Keratinocyte (primary cell): ENCODE data around the gene SDK2. TPM values are rescaled to one million over a fixed set of nuclear protein-coding genes. Genes with fewer than 3 reads are reported as not detected.
A peak's percentile ranks its signal among the peaks of the same experiment; 100 is the strongest.

Experiments
- DNase-seq: peaks from one replicate; pipeline ENCODE4 v3.0.0-alpha.2; 2011; ENCODE audit warnings: low read depth, missing footprints, low spot score
- FAIRE-seq: peaks from 2 replicates; lab custom pipeline; 2011; peaks lifted over from hg19 to GRCh38; lab: Jason Lieb, UNC
- H2AFZ ChIP-seq: 2 replicates; pipeline ENCODE4 v1.6.0; 2012; ENCODE audit warnings: low read length, control low read depth, inconsistent platforms; ENCODE audit not compliant: control insufficient read depth
- H3K27ac ChIP-seq: 2 replicates; pipeline ENCODE4 v1.5.1; 2011; ENCODE audit warnings: low read length; ENCODE audit not compliant: control insufficient read depth, insufficient read depth
- H3K27me3 ChIP-seq: 3 replicates; pipeline ENCODE4 v1.6.0; 2011; ENCODE audit warnings: low read length; ENCODE audit not compliant: control insufficient read depth, insufficient read depth; ENCODE audit errors: extremely low read depth
- H3K36me3 ChIP-seq, 2 experiments: 2 replicates in 1 of 2; 3 replicates in 1 of 2; pipeline ENCODE4 v1.5.1; 2011; ENCODE audit warnings: low read length in 2 of 2, mild to moderate bottlenecking in 1 of 2; ENCODE audit not compliant: control insufficient read depth in 2 of 2, insufficient read depth in 2 of 2; ENCODE audit errors: extremely low read depth in 1 of 2
- H3K4me1 ChIP-seq: 3 replicates; pipeline ENCODE4 v1.5.1; 2011; ENCODE audit warnings: low read length; ENCODE audit not compliant: control insufficient read depth, insufficient read depth; ENCODE audit errors: extremely low read depth
- H3K4me2 ChIP-seq: 3 replicates; pipeline ENCODE4 v1.6.0; 2011; ENCODE audit warnings: low read depth, low read length; ENCODE audit not compliant: control insufficient read depth, insufficient read depth; ENCODE audit errors: extremely low read depth
- H3K4me3 ChIP-seq, 3 experiments: fragments of 200-600 bp in 1 of 3; sonication (generic) in 1 of 3; 2 replicates in 2 of 3; 3 replicates in 1 of 3; pipeline ENCODE4 v1.5.1; 2011 to 2016; ENCODE audit warnings: low read length in 3 of 3, mild to moderate bottlenecking in 3 of 3, control low read depth in 2 of 3, inconsistent platforms in 1 of 3, low read depth in 1 of 3, mixed read lengths in 1 of 3, mixed run types in 1 of 3, moderate library complexity in 1 of 3; ENCODE audit not compliant: control insufficient read depth in 2 of 3, insufficient read depth in 2 of 3; ENCODE audit errors: extremely low read depth in 1 of 3
- H3K79me2 ChIP-seq: 2 replicates; pipeline ENCODE4 v1.6.0; 2012; ENCODE audit warnings: low read length; ENCODE audit not compliant: control insufficient read depth, insufficient read depth
- H3K9ac ChIP-seq: 3 replicates; pipeline ENCODE4 v1.6.0; 2011; ENCODE audit warnings: low read length; ENCODE audit not compliant: control insufficient read depth, insufficient read depth; ENCODE audit errors: extremely low read depth
- H3K9me1 ChIP-seq: 3 replicates; pipeline ENCODE4 v1.6.0; 2011; ENCODE audit warnings: low read length; ENCODE audit not compliant: control insufficient read depth, insufficient read depth; ENCODE audit errors: extremely low read depth
- H3K9me3 ChIP-seq: 2 replicates; pipeline ENCODE4 v1.5.1; 2012; ENCODE audit warnings: low read depth, low read length; ENCODE audit not compliant: control insufficient read depth
- H4K20me1 ChIP-seq: 3 replicates; pipeline ENCODE4 v1.6.0; 2011; ENCODE audit warnings: low read length; ENCODE audit not compliant: control insufficient read depth, insufficient read depth; ENCODE audit errors: extremely low read depth
- EZH2 ChIP-seq: IDR thresholded peaks from one replicate; pipeline ENCODE4 v1.6.1; 2012; ENCODE audit warnings: inconsistent platforms, mild to moderate bottlenecking, low read length, moderate library complexity
- dilution Hi-C: fragments of 300-500 bp; cut with MboI; formaldehyde crosslinking; loops from one replicate; pipeline ENCODE4 v1.7.0; 2020; ENCODE audit warnings: low sequenced_read_pairs; ENCODE audit not compliant: extremely low pct_ligation_motif_present
- polyA plus RNA-seq, 5 experiments: library from polyadenylated mRNA; depleted of rRNA in 3 of 5; stranded (reverse) in 3 of 5; stranded (forward) in 1 of 5; unstranded in 1 of 5; fragments of >200 nt; gene quantifications; 1 replicate in 1 of 5; 2 replicates in 3 of 5; 3 replicates in 1 of 5; pipeline versions ENCODE4 v1.2.1 to v1.2.3, GENCODE V29; 2011 to 2012; ENCODE audit warnings: missing spikeins in 2 of 5, low read depth in 1 of 5, low replicate concordance in 1 of 5
- TF ChIP-seq, protein P1 (sequence below), 3 experiments: IDR thresholded peaks in 1 of 3; conservative IDR thresholded peaks in 1 of 3; optimal IDR thresholded peaks in 1 of 3; 2 replicates in 2 of 3; 3 replicates in 1 of 3; pipeline versions ENCODE3 to v1.5.1; 2011; ENCODE audit warnings: low read length in 3 of 3, mild to moderate bottlenecking in 3 of 3, moderate library complexity in 2 of 3, control low read depth in 1 of 3, inconsistent platforms in 1 of 3; ENCODE audit not compliant: insufficient read depth in 2 of 3; ENCODE audit errors: extremely low read depth in 1 of 3

The SDK2 gene
- polyA plus RNA-seq, 1 donor (not counting 4 experiments of a cell fraction or from before 2014, with no cell fraction given): 1.8 TPM

GRCh38 chr17:73340093-73340596 is 304.1 kb downstream of the SDK2 start:
- Histone ChIP-seq H3K27me3 (no peaks in the 10 kb centered on the region), H3K9me3 (no peaks in the 10 kb centered on the region), H2AFZ (peak overlapping the region; percentile 5), H3K4me3 (no peak overlapping the region), H4K20me1 (no peaks in the 10 kb centered on the region), H3K4me1 (peaks cover 38% of the 10 kb centered on the region), H3K27ac (peak overlapping the region; percentile 93), H3K4me2 (peak overlapping the region; percentile 51), H3K9me1 (peaks cover 4% of the 10 kb centered on the region), H3K9ac (peak overlapping the region; percentile 54), H3K36me3 (no peaks in the 10 kb centered on the region), H3K79me2 (no peaks in the 10 kb centered on the region)
- FAIRE-seq (peak; percentile 98), DNase-seq (peak; percentile 57)
- no peak for TF ChIP-seq EZH2
- TF ChIP-seq, protein P1, sequence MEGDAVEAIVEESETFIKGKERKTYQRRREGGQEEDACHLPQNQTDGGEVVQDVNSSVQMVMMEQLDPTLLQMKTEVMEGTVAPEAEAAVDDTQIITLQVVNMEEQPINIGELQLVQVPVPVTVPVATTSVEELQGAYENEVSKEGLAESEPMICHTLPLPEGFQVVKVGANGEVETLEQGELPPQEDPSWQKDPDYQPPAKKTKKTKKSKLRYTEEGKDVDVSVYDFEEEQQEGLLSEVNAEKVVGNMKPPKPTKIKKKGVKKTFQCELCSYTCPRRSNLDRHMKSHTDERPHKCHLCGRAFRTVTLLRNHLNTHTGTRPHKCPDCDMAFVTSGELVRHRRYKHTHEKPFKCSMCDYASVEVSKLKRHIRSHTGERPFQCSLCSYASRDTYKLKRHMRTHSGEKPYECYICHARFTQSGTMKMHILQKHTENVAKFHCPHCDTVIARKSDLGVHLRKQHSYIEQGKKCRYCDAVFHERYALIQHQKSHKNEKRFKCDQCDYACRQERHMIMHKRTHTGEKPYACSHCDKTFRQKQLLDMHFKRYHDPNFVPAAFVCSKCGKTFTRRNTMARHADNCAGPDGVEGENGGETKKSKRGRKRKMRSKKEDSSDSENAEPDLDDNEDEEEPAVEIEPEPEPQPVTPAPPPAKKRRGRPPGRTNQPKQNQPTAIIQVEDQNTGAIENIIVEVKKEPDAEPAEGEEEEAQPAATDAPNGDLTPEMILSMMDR (optimal IDR thresholded peaks at IDR 0.05 in 1 of 3, IDR thresholded peaks at IDR 0.05 in 1 of 3, conservative IDR thresholded peaks at IDR 0.05 in 1 of 3; ENCODE audit: extremely low read depth in 1 of 3, insufficient read depth in 2 of 3, low read length in 3 of 3): peak; percentile 56 to 70 (median 60)
- dilution Hi-C loops: no loop called here

- H3K79me2 ChIP-seq: no peaks in the 10 kb centered on the region
- no peak for TF ChIP-seq EZH2
- TF ChIP-seq, protein P1 (optimal IDR thresholded peaks at IDR 0.05 in 1 of 3, IDR thresholded peaks at IDR 0.05 in 1 of 3, conservative IDR thresholded peaks at IDR 0.05 in 1 of 3; ENCODE audit: extremely low read depth in 1 of 3, insufficient read depth in 2 of 3, low read length in 3 of 3): no peak
- no peaks in the 10 kb centered on the region for H3K9me3 ChIP-seq
- no peaks in the 10 kb centered on the region for H3K27me3 ChIP-seq
- peaks cover 4% of the 10 kb centered on the region for H3K9me1 ChIP-seq
- no peak for FAIRE-seq
- no peak overlapping the region for H2AFZ ChIP-seq
- H3K4me1 ChIP-seq: peaks cover 50% of the 10 kb centered on the region
- H3K4me2 ChIP-seq: no peak overlapping the region
- dilution Hi-C loops: no loop called here
- no peaks in the 10 kb centered on the region for H4K20me1 ChIP-seq
- no peaks in the 10 kb centered on the region for H3K36me3 ChIP-seq
- H3K9ac ChIP-seq: no peak overlapping the region
- no peak overlapping the region for H3K27ac ChIP-seq
- no peak overlapping the region for H3K4me3 ChIP-seq
- DNase-seq: no peak
Observed at GRCh38 chr17:73338566-73339197, 305.6 kb downstream of the SDK2 start.
